ENCODE data around the gene NUDT4.

GRCh38 chr12:93422050-93422449 lies 44.3 kb downstream of the NUDT4 start:
- TF ChIP-seq, protein P1, sequence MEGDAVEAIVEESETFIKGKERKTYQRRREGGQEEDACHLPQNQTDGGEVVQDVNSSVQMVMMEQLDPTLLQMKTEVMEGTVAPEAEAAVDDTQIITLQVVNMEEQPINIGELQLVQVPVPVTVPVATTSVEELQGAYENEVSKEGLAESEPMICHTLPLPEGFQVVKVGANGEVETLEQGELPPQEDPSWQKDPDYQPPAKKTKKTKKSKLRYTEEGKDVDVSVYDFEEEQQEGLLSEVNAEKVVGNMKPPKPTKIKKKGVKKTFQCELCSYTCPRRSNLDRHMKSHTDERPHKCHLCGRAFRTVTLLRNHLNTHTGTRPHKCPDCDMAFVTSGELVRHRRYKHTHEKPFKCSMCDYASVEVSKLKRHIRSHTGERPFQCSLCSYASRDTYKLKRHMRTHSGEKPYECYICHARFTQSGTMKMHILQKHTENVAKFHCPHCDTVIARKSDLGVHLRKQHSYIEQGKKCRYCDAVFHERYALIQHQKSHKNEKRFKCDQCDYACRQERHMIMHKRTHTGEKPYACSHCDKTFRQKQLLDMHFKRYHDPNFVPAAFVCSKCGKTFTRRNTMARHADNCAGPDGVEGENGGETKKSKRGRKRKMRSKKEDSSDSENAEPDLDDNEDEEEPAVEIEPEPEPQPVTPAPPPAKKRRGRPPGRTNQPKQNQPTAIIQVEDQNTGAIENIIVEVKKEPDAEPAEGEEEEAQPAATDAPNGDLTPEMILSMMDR (conservative IDR thresholded peaks at IDR 0.05; ENCODE audit: low read length) = no peak
- no peak for TF ChIP-seq EZH2phosphoT487 (IDR thresholded peaks at IDR 0.05; ENCODE audit: borderline replicate concordance, low read depth, low read length)
